ENCODE measurements around the gene DEGS1.
"Not testable (repeated sequence)": the region's sequence is repeated elsewhere in the genome, so short reads cannot be mapped to it uniquely, and the experiment has no call there.

The DEGS1 gene

DNA sequence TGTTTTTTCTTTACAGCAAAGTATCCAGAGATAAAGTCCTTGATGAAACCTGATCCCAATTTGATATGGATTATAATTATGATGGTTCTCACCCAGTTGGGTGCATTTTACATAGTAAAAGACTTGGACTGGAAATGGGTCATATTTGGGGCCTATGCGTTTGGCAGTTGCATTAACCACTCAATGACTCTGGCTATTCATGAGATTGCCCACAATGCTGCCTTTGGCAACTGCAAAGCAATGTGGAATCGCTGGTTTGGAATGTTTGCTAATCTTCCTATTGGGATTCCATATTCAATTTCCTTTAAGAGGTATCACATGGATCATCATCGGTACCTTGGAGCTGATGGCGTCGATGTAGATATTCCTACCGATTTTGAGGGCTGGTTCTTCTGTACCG, 6.5 kb downstream of the DEGS1 start:
- FAIRE-seq, result no peak
- TF ChIP-seq POLR2A (IDR thresholded peaks at IDR 0.05; ENCODE audit: low read depth, low read length), result no peak

DNA sequence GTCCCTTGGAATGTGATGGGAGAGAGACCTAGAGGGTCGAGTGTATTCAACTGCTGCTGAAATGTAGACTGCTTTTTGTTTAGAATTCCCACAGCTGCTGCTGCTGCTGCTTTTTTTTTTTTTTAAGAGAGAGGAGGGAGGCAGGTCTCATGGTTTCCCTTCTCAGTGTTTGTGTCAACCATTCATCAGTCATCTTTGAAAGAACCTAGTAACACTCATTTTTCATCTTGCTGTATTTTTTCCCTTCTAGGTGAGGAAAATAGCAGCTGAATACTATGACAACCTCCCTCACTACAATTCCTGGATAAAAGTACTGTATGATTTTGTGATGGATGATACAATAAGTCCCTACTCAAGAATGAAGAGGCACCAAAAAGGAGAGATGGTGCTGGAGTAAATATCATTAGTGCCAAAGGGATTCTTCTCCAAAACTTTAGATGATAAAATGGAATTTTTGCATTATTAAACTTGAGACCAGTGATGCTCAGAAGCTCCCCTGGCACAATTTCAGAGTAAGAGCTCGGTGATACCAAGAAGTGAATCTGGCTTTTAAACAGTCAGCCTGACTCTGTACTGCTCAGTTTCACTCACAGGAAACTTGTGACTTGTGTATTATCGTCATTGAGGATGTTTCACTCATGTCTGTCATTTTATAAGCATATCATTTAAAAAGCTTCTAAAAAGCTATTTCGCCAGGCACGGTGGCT, 9.2 kb downstream of the DEGS1 start:
- FAIRE-seq, result no peak
- no peak for TF ChIP-seq POLR2A (IDR thresholded peaks at IDR 0.05; ENCODE audit: low read depth, low read length)
- no peak for DNase-seq (ENCODE audit: insufficient read length, low spot score)

More for the DNA sequence above, 6.5 kb downstream of the DEGS1 start:
- DNase-seq (ENCODE audit: insufficient read length, low spot score), result no peak

- TF ChIP-seq POLR2A (IDR thresholded peaks at IDR 0.05; ENCODE audit: low read depth, low read length), result no peak
- no peak for DNase-seq (ENCODE audit: insufficient read length, low spot score)
- no peak for FAIRE-seq
Observed at GRCh38 chr1:224193319-224193966, 10.4 kb downstream of the DEGS1 start.

DNA sequence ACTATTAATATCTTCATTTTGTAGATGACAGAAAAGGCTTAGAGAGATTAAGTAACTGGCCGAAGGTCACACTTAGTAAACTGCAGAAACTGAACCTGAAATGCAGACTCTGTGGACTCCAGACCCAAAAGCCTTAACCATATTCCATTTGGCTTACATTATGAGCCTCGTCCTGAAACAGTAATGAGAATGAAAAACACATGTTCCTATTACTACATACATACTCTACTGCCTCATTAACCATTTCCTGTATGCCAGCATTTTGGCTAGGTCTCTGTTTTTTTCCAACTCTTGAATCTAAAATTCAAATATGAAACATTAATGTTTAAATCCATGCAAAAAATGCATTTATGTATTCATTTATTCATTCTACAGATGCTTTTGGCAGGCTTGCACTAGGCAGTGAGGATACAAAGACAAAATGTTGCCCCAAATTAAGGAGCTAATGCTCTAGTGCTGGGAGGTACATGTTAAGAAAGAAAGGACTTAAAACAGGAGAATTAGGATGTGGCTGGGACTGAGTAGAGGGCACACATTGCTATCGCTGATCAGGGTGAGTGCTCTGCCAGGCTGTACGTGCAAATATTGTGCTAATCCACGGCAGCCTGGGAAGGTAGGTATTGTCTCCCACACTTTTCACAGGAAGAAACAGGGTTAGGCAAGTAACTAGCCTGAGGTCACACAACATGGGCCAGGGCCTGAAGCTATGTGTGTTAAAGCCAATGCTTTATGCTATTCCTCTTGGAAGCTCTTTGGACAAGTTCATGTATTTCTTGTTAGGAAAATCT, 14.0 kb downstream of the DEGS1 start:
- no peak for DNase-seq (ENCODE audit: insufficient read length, low spot score)
- no peak for TF ChIP-seq POLR2A (IDR thresholded peaks at IDR 0.05; ENCODE audit: low read depth, low read length)
- no peak for FAIRE-seq

GRCh38 chr1:224198572-224198971, 15.5 kb downstream of the DEGS1 start:
- no peak for FAIRE-seq
- TF ChIP-seq POLR2A (IDR thresholded peaks at IDR 0.05; ENCODE audit: low read depth, low read length), result no peak
- DNase-seq (ENCODE audit: insufficient read length, low spot score), result no peak

GRCh38 chr1:224199679-224200078, 16.6 kb downstream of the DEGS1 start:
- no peak for TF ChIP-seq POLR2A (IDR thresholded peaks at IDR 0.05; ENCODE audit: low read depth, low read length)
- FAIRE-seq (no peak), DNase-seq (ENCODE audit: insufficient read length, low spot score) (no peak)

DNA sequence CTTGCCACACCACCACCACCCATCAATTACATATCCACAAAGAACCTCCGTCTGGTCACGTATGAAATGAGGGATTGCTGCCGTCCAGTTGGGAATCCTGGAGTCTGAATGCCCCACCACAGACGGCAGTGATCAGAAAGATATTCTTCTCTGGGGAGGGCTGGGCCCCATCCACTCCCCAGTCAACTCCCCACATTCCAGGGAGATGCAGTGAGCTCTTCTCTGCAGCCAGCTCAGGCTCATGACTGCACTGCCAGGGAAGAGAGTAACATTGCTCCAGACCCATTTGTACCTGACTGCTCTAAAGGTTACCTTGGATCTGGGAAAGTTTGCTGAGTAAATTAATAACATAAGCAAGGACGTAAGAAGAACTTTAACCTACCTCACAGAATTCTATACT, 18.3 kb downstream of the DEGS1 start:
- FAIRE-seq (no peak), DNase-seq (ENCODE audit: insufficient read length, low spot score) (no peak)
- TF ChIP-seq POLR2A (IDR thresholded peaks at IDR 0.05; ENCODE audit: low read depth, low read length), result no peak

DNA sequence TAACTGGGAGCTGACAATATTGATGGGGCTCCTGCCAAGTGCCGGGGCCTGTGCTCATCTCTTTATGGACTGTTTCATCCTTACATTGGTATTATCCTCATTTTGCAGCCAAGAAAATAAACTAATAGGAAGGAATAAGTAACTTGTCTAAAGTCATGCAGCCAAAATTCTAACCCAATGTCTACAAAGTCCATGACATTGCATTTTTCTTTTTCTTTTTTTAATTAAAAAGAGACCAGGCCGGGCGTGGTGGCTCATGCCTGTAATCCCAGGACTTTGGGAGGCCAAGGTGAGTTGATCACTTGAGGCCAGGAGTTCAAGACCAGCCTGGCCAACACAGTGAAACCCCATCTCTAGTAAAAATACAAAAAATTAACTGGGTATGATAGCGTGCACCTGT, 18.8 kb downstream of the DEGS1 start:
- DNase-seq (ENCODE audit: insufficient read length, low spot score) (no peak), FAIRE-seq (no peak)
- no peak for TF ChIP-seq POLR2A (IDR thresholded peaks at IDR 0.05; ENCODE audit: low read depth, low read length)

GRCh38 chr1:224203243-224204016, 20.4 kb downstream of the DEGS1 start:
- DNase-seq (ENCODE audit: insufficient read length, low spot score) (no peak), FAIRE-seq (no peak)
- no peak for TF ChIP-seq POLR2A (IDR thresholded peaks at IDR 0.05; ENCODE audit: low read depth, low read length)

- TF ChIP-seq POLR2A (IDR thresholded peaks at IDR 0.05; ENCODE audit: low read depth, low read length), result no peak
- FAIRE-seq, result no peak
- no peak for DNase-seq (ENCODE audit: insufficient read length, low spot score)
Observed at GRCh38 chr1:224205438-224205840, 22.4 kb downstream of the DEGS1 start.

- DNase-seq (ENCODE audit: insufficient read length, low spot score); FAIRE-seq: not testable (repeated sequence)
Observed at GRCh38 chr1:224205931-224206538, 23.0 kb downstream of the DEGS1 start.

DNA sequence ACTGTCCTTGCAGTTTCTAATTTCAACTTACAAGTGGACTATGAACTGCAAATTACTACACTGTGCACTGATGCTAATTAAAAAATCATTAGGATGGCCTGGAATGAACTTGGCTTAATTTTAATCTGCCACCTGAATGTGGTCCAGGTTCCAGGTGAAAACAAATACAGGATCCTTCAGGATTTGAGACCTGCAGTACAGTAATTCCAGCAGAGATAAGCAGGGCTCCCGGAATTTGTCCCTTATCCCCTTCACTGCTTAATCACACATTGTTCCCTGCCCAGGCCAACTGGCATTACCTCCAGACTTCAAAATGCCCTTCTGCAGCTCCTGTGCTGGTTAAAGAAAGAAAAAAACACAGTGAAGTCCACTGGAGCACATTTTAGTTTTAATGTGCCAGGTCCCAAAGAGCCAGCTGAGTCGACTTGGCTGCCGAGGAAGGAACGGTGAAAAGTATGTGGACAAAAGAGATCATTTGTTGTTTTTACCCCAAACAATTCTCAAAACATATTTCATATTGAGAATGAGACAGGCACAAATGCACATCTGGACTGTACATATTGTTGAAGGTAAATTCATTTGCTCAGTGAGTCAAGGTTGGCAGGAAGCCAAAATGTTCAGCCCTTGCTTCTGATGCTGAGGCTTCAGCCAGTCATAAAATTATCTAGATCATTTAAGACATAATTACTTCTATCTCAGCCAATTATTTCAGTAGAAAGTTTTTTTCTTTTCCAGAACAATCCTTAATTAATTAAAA, 28.3 kb downstream of the DEGS1 start:
- no peak for FAIRE-seq
- no peak for TF ChIP-seq POLR2A (IDR thresholded peaks at IDR 0.05; ENCODE audit: low read depth, low read length)
- no peak for DNase-seq (ENCODE audit: insufficient read length, low spot score)

GRCh38 chr1:224212618-224213061, 29.6 kb downstream of the DEGS1 start:
- no peak for DNase-seq (ENCODE audit: insufficient read length, low spot score)

More at GRCh38 chr1:224212618-224213061, 29.6 kb downstream of the DEGS1 start:
- TF ChIP-seq POLR2A (IDR thresholded peaks at IDR 0.05; ENCODE audit: low read depth, low read length), result no peak
- FAIRE-seq, result no peak

Data from H54 (cell line).